SKM-1 (cell line): ENCODE measurements around the gene KLHL22.
"Not testable (repeated sequence)": the region's sequence is repeated elsewhere in the genome, so short reads cannot be mapped to it uniquely, and the experiment has no call there.

Source experiments
- DNase-seq: peaks from one replicate; lab custom pipeline; 2025; ENCODE audit not compliant: unreplicated experiment; lab: John Stamatoyannopoulos, UW

KLHL22 gene

DNA sequence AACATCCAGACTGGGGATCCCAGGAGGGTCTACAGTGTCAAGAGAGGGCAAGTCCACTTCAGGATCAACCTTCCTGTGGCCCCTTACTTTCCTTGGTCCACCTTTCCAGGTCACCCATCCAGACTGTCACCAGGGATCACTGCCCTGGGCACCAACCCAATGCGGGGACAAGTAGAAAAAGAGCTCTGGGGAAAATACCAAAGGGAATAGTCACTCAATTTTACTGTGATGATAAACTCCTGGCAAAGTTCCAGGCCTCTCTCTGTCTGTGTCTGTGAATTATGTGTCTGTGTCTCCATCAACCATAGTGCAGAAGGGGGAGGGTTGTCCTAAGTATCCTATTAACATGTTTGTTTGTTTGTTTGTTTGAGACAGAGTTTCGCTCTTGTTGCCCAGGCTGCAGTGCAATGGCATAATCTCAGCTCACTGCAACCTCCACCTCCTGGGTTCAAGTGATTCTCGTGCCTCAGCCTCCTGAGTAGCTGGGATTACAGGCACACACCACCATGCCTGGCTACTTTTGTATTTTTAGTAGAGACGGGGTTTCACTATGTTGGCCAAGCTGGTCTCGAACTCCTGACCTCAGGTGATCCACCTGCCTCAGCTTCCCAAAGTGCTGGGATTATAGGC lies 8.8 kb upstream of the KLHL22 start:
- not testable (repeated sequence) for DNase-seq

DNA sequence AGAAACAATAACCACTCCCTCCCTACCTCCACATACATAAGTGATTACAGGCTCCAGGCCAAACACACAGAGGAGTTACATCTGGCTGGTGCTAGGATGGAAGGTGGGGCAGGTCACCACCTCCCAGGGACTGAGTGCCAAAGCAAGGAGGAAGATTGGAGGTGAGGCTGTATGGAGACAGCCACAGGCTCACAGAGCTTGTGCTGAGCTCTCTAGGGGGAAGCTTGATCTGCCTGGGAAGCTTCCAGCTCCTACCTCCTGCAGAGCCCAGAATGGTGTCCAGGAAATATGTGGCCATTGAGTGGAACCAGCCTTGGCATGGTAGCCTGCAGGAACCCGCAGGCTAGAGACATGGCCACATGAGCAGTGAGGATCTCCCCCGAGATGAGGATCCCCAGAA lies 8.2 kb upstream of the KLHL22 start:
- no peak for DNase-seq

DNA sequence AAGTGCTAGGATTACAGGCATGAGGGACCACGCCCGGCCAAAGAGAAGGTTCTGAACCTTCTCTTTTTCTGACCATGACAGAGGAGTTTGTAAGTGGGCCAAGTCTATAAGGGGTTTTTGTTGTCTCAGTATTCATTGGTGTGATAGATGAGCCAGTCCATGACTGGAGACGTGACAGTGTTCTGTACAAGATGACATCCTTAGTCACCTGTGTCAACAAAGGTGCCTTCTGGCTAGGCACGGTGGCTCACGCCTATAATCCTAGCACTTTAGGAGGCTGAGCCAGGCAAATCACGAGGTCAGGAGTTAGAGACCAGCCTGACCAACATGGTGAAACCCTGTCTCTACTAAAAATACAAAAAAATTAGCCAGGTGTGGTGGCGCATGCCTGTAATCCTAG lies 4.2 kb upstream of the KLHL22 start:
- no peak for DNase-seq

DNA sequence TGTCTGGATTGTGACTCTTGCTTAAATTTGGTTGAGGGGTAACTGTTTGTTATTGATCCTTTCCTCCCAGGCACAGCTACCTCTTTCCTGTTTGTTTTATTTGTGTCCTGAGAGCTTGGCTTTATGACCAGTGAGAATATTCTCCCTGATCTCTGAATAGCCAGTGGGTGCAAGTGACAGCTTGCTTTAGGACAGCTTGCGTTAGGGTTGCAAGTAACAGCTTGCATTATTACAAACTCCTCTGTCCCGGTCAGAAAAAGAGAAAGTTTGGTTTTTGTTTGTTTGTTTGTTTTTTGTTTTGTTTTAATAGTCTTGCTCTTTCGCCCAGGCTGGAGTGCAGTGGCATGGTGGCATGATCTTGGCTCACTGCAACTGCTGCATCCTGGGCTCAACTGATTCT lies 3.3 kb upstream of the KLHL22 start:
- no peak for DNase-seq

DNA sequence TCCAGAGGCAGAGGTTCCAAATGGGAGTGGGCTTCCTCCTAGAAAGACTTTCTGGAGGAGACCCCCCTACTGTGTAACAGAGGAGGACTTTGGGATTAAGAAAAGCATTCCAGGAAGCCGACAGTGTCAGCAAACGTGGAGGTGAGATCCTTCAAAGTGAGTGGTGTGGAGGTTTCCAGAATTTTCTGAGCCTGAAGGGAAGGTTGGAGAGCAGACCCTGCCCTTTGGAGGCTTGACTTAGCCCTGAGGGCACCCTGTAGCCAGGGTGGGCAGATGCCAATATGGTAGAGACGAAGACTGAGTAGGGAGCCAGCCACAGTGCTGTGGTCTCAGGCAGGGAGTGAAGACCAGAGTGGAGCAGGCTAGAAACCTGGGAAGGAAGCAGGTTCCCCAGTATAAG lies 1.8 kb upstream of the KLHL22 start:
- DNase-seq: no peak

DNA sequence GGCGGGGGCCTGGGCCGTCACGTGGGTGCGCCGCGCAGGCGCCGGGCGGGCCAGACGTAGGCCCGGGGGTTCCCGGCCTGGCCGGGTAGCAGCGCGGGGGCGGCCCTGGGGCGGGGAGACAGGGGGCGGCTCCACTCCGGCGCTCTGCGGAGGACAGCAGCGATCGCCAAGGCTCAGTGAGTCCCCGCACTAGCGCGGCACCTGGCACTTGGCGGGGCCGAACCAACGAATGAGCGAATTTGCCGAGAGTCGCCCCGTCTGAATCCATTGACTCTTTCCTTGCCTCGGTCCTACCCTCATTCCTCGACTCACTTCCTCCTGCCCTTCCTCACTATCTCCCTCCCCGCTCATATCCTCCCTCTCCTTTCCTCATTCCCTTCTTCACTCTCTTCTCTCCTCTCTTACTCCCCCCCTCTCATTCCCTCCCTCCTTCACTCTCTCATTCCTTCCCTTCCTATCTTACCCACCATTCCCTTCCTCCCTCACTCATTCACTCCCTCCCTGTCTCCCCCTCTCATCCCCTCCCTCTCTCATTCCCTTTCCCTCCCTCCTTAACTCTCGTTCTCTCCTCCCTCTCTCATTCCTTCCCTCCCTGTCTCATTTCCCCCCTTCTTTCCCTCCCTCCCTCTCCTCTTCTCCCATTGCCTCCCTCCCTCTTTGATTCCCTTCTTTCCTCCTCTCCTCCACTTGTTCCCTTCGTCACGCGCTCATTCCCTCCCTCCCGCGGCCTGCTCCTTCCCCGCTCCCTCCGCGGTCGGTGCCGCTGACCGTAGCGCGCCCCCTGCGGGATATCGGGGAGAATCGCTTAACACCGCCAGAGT lies 476 bp upstream of the KLHL22 start:
- DNase-seq: peak; percentile 97

DNA sequence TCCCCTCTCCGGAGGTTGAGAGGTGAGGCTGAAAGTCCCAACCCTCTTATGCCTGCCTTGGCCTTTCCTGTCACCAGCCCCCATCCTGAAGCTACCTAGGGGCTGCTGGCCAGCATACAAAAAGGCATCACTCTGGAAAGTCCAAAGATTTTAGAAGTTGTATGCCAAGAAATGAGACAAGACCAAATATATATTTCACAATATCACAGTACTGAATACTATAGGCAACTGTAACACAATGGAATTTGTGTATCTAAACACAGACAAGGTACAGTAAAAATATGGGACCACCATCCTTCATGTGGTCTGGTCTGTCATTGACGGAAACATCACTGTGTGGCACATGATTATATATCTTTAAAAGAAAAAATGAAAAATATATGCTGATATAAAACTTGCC lies 4.2 kb downstream of the KLHL22 start:
- no peak for DNase-seq

DNA sequence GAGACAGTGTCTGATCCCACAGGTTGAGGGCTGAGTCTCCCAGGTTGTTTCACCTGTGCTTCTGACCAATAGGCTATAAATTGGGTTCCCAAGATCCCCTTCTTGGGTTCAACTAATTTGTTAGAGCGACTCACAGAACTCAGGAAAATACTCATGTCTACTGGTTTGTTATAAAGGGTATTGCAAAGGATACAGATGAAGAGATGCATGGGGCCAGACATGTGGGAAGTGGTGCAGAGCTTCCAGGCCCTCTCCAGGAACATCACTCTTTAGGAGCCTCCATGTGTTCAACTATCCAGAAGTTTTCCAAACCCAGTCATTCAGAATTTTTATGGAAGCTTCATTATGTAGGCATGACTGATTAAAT lies 4.7 kb downstream of the KLHL22 start:
- DNase-seq: no peak

DNA sequence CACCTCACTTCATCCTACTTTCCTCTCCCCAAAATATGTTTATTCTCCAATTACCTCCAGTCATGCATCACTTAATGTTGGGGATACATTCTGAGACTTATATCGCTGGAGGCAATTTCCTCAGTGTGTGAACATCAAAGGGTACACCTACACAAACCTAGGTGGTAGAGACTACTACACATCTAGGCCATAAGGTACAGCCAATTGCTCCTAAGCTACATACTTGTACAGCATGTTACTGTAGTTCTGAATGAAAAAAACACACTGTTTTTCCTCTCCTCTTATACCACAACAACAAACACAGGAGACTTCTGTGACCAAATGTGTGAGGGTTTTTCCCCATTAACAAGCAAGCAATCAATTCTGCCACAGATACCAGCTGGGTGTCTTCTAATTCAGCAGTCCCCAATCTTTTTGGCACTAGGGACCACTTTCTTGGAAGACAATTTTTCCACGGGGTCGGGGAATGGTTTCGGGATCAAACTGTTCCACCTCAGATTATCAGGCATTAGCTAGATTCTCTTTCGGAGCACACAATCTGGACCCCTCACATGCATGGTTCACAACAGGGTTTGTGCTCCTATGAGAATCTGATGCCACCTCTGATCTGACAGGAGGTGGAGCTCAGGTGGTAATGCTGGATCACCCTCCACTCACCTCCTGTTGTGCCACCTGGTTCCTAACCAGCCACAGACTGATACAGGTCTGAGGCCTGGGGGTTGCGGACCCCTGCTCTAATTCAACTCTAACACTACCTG lies 5.2 kb downstream of the KLHL22 start:
- DNase-seq: no peak

DNA sequence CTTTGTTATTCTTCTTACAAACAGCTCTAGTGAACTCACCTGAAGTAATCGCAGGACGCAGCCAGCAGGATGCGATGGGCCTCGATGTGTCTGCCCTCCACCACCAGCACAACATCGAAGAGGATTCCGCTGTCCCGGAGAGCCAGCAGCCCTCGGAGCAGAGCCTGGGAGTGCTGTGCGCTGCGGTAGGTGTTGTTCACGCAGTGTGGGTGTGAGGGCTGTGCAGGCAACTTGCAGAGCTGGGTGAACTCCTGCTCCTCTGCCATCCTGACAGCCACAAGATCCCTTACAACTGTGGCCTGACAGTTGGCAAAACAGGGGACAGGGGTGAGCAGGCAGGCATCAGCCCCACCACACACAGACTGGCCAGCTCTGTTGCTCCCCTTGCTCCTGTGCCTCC lies 6.6 kb downstream of the KLHL22 start:
- no peak for DNase-seq

DNA sequence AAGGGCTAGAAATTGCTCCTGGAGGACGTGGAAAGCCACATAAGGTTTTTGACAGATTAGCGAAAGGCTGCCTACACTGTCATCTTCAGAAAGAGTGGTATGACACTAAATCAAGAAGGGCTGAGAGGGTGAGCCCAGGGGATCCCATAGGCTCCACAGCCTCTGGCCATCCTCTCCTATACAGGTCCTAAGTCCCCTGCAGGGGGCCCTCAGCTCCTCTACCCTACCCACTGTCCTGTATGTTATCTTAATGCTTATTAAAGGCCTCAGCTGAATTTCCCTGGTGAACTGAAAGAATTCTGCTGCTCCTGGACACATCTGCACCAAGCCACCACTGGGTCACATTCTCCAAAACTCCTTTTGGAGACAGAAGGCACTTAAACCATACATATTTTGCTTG lies 7.9 kb downstream of the KLHL22 start:
- no peak for DNase-seq

DNA sequence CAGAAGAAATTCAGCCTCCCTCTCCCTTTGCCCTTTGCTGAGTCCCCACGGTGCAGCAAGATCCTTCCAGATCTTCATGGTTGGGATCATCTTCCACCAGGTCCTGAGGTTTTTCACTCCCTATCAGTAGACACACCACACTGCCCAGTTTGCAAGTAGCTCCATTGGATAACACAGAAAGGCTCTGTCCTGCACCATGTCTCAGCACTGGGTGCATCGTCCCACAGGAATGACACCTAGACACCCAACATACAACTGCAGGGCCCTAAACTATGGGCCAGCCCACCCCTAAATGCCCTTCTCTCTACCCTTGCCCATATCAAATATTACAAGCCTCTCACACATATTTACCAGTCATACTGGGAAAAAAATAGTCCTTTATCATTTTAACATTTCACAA lies 9.4 kb downstream of the KLHL22 start:
- no peak for DNase-seq

DNA sequence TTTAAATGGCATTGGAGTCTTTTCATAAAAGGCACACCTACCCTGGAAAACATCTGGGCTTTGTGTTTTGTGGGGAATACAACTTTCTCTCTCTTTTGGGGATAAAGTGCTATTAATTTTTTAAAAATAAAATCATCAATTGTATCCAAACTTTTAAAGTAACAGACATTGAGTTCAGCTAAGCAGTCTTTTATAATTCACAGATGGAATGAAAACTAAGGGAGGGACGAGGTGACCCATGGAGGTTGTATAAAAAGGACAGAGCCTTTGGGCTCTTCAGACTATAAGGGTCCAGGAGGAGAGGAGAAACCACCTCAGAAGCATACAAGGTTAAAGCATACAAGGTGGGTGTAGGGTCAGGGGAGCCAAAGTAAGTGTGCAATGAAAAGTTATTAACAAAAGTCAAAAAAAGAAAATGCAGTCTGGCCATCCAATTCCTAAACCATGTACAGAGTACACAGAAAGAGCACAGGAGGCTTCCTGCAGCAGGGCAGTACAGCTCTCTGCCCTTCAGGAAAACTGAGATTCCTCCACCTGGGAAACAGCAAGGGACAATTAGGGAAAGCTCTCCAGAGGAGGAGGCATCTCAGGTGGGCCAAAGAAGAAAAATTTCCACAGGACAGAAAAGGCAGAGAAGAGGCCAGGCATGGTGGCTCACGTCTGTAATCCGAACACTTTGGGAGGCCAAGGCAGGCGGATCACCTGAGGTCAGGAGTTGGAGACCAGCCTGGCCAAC lies 10.5 kb downstream of the KLHL22 start:
- no peak for DNase-seq

DNA sequence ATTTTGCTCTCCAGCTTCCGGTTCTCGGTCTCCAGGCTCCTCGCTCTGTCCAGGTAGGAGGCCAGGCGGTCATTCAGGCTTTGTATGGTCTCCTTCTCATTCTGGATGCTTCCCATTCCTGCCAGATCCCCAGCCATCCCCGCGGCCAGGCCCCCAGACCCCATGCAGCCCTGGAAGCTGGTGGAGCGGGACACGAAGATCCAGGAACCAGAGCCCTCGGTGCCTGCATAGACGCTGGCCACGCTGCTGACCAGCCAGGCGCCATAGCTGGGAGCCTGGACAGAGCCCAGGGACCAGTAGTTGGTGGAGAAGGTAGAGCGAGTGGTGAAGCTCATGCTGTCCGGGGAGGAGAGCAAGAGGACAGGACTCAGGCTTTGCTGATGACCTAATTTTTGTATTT lies 11.8 kb downstream of the KLHL22 start:
- no peak for DNase-seq

DNA sequence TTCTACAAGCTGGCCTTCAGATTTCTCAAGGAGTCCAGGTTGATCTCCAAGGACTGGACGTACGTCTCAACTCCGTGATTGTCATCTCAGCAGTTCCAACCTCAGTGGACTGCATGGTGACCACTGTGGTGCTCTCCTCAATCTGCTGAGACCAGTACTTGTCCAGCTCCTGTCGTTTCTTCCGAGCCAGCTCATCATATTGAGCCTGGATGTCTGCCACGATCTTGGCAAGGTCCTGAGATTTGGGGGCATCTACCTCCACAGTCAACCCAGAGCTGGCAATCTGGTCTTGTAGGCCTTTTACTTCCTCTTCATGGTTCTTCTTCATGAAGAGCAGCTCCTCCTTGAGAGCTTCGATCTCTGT lies 12.5 kb downstream of the KLHL22 start:
- not testable (repeated sequence) for DNase-seq

DNA sequence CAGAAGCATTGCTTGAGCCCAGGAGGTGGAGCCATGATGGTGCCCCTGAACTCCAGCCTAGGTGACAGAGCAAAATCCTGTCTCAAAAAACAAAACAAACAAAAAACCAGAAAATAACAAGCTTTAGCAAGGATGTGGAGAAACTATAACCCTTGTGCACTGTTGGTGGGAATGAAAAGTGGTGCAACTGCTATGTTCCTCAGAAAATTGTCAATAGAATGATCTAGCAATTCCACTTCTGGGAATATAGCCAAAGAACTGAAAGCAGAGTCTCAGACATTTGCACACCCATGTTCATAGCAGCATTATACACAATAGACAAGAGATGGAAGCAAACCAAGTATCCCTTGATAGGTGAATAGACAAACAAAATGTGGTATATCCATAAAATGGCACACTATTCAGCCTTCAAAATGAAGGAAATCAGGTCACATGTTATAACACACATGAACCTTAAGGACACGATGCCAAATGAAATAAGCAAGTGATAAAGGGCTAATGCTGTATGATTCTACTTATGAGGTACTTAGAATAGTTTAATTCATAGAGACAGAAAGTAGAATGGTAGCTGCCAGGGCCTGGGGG lies 15.9 kb downstream of the KLHL22 start:
- DNase-seq: no peak

DNA sequence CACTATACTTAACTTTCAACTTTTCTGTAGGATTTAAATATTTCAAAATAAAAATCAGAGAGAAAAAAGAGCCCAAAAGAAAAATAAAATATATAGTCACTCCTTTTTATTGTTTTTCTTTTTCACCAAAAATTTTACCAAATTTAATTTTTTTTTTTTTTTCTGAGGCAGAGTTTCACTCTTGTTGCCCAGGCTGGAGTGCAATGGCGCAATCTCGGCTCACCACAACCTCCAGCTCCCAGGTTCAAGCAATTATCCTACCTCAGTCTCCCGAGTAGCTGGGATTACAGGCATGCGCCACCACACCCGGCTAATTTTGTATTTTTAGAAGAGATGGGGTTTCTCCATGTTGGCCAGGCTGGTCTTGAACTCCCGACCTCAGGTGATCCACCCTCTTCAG lies 17.5 kb downstream of the KLHL22 start:
- not testable (repeated sequence) for DNase-seq

DNA sequence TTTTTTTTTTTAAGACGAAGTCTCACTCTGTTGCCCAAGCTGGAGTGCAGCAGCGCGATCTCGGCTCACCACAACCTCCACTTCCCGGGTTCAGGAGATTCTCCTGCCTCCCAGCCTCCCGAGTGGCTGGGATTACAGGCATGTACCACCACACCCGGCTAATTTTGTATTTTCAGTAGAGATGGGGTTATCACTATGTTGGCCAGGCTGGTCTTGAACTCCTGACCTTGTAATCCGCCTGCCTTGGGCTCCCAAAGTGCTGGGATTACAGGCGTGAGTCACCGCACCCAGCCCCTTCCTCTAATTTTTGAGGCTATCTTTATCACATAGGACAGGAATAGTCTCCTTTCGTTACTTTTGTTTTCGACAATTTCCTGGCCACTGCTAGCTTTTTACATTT lies 20.0 kb downstream of the KLHL22 start:
- DNase-seq: not testable (repeated sequence)

DNA sequence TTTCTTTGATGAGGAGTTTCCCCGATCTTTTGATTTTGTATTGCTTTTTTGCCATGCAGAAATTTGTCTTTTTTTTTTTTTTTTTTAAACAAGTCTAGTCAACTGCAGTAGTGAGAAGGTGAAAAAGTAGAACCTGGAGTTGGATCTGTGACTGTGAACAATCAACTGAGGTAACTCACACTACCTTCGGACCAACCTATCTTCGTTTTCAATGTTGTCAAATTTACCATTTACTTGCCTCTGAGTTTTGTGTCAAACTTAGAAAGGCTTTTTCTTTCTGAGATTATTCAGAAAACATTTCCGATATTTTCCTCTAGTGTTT lies 20.5 kb downstream of the KLHL22 start:
- DNase-seq: no peak

DNA sequence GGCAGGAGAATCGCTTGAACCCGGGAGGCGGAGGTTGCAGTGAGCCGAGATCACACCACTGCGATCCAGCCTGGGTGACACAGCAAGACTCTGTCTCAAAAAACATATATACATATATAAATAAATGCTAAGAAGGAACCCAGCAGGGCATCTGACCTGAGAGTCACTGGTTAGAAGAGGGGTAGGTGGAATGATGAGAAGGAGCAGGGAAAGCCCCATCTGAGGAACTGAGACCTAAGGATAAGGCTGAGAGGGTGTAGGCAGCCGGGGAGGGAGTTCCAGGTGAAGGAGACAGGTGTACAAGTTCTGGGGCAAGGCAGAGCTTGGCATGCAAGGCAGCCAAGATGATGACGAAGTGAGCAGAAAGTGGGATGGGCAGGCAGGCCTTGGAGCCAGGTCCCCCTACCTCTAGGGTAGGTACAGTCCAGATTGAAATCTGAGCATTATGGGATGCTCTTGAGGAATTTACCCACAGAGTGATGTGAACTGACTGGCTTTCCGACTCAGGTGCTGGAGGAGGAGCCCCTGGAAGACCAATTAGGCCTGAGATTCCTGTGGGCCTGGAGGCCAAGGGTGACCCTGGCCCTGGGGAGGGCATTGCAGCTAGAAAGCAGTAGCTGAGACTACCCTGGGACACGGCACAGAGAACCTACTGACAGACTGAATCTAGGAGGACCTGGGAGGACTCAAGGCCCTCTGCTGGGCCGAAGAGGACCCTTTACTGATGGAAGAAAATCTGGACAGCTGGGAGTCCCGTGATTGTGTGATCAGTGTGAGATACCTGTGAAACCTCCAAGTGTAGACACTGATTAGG lies 22.8 kb downstream of the KLHL22 start:
- DNase-seq: no peak
